ENCODE measurements around the gene BNIP5.

The BNIP5 gene

DNA sequence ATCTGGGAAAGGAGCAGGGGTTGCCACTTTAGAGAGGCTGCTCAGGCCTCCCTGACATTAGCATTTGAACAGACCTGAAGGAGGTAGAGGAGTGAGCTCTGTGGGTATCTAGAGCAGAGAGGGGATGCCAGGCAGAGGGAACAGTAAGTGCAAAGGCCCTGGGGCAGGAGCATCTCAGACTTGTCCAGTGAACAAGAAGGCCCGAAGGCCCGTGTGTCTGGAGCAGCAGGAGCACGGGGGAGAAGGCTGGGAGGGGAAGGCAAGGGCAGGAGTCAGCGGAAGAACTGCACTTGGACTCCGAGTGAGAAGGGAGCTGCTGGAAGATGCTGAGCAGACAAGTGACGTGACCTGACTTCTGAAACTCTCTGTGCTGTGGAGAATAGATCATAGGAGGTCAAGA is 35.4 kb upstream of the BNIP5 start:
- H3K36me3 ChIP-seq (ENCODE audit: low read depth), result no peaks in the 10 kb centered on the region
- no peak for ATAC-seq (ENCODE audit: low read depth)
- DNase-seq (ENCODE audit: low spot score), result no peak
- TF ChIP-seq, protein P1, sequence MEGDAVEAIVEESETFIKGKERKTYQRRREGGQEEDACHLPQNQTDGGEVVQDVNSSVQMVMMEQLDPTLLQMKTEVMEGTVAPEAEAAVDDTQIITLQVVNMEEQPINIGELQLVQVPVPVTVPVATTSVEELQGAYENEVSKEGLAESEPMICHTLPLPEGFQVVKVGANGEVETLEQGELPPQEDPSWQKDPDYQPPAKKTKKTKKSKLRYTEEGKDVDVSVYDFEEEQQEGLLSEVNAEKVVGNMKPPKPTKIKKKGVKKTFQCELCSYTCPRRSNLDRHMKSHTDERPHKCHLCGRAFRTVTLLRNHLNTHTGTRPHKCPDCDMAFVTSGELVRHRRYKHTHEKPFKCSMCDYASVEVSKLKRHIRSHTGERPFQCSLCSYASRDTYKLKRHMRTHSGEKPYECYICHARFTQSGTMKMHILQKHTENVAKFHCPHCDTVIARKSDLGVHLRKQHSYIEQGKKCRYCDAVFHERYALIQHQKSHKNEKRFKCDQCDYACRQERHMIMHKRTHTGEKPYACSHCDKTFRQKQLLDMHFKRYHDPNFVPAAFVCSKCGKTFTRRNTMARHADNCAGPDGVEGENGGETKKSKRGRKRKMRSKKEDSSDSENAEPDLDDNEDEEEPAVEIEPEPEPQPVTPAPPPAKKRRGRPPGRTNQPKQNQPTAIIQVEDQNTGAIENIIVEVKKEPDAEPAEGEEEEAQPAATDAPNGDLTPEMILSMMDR (IDR thresholded peaks at IDR 0.05; ENCODE audit: poor library complexity, severe bottlenecking), result no peak
- no peaks in the 10 kb centered on the region for H3K27me3 ChIP-seq (ENCODE audit: insufficient read depth, poor library complexity, severe bottlenecking)
- H3K4me3 ChIP-seq (ENCODE audit: severe bottlenecking), result no peak overlapping the region
- no peak overlapping the region for H3K27ac ChIP-seq (ENCODE audit: poor library complexity, severe bottlenecking)
- no peaks in the 10 kb centered on the region for H3K9me3 ChIP-seq (ENCODE audit: severe bottlenecking)
- H3K4me1 ChIP-seq (ENCODE audit: insufficient read depth, poor library complexity, severe bottlenecking), result no peaks in the 10 kb centered on the region

DNA sequence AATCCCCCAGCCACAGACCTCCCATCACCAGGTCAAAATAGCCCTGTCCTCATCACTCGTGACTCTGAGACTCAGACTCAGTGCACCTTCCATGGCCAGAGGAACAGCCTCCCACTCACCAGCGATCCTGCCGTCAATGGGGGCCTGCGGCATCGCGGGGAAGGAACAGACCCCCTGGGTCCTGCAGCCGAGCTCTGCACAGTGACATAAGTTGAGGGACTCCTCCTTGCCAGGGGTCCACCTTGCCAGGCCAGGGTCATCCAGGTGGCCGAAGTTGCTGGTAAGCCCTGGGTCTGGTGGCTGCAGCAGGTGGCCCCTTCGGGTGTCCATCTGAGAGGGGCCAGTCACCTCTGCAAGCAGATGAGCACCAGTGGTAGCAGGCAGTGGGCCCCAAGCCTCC is 34.5 kb upstream of the BNIP5 start:
- TF ChIP-seq, protein P1 (IDR thresholded peaks at IDR 0.05; ENCODE audit: poor library complexity, severe bottlenecking), result no peak
- Histone ChIP-seq H3K27me3 (ENCODE audit: insufficient read depth, poor library complexity, severe bottlenecking) (no peaks in the 10 kb centered on the region), H3K9me3 (ENCODE audit: severe bottlenecking) (no peaks in the 10 kb centered on the region), H3K36me3 (ENCODE audit: low read depth) (no peaks in the 10 kb centered on the region), H3K4me1 (ENCODE audit: insufficient read depth, poor library complexity, severe bottlenecking) (no peaks in the 10 kb centered on the region), H3K27ac (ENCODE audit: poor library complexity, severe bottlenecking) (no peak overlapping the region), H3K4me3 (ENCODE audit: severe bottlenecking) (no peak overlapping the region)
- no peak for ATAC-seq (ENCODE audit: low read depth)
- no peak for DNase-seq (ENCODE audit: low spot score)

DNA sequence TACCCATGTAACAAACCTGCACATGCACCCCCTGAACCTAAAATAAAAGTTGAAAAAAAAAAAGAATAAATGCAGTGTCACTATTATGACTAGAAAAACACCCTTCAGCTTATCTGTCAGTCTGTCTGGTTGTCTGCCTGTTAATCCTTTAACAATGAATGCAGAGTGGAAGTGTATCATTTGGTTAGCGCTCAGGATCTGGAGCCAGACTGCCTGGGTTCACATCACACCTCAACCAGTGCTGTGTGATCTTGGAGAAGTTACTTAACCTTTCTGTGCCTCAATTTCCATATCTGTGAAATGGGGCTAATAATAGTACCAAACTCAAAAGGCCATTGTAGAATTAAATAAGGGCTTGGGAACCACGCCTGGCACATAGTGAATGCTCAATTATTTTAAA is 34.0 kb upstream of the BNIP5 start:
- Histone ChIP-seq H3K27ac (ENCODE audit: poor library complexity, severe bottlenecking) (no peak overlapping the region), H3K4me3 (ENCODE audit: severe bottlenecking) (no peak overlapping the region), H3K36me3 (ENCODE audit: low read depth) (no peaks in the 10 kb centered on the region), H3K4me1 (ENCODE audit: insufficient read depth, poor library complexity, severe bottlenecking) (no peaks in the 10 kb centered on the region), H3K27me3 (ENCODE audit: insufficient read depth, poor library complexity, severe bottlenecking) (no peaks in the 10 kb centered on the region), H3K9me3 (ENCODE audit: severe bottlenecking) (no peaks in the 10 kb centered on the region)
- TF ChIP-seq, protein P1 (IDR thresholded peaks at IDR 0.05; ENCODE audit: poor library complexity, severe bottlenecking), result no peak
- DNase-seq (ENCODE audit: low spot score) (no peak), ATAC-seq (ENCODE audit: low read depth) (no peak)

DNA sequence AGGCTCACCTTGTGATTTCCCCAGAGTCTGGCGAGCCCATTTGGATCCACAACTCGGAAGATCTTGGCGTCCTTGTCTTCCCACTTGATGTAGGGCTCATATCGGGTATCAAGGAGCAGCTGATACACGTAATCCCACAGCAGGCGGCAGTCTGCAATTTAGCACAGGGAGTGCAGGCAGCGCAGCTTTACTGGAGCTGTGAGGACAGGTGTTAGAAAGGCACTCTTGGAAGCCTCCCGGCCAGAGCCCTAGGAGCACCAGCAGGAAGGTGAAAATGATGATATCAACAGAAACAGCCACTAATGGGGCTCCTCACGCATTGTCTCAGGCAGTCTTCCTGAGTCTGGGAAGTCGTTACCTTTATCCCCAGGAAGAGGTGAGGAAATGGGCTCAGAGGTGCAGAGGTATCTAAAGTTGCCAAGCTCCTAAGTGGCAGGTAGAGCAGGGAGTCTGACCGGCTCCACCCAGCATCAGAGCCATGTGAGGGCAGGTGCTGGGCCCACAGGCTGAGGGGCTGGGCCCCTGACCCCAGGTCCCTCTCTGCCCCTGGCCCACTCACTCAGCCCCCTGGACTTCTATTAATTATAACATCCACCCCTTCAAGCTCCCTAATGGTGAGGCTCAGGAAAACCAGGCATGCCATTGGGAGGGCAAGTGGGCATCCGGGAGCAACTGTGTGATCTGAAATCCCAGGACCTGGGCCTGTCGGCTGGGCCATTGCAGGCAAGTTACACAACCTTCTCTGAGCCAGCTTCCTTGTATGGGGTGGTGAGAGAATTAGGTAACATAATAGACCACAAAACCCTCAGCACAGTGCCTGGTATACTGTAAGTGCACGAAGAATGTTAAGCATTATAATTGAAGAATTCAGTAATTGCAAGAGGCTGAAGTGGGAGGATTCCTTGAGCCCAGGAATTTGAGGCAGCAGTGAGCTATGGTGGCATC is 32.5 kb upstream of the BNIP5 start:
- no peak overlapping the region for H3K4me3 ChIP-seq (ENCODE audit: severe bottlenecking)
- peak; percentile 60; the same call in 1 of the 3 replicates for ATAC-seq (ENCODE audit: low read depth)
- TF ChIP-seq, protein P1 (IDR thresholded peaks at IDR 0.05; ENCODE audit: poor library complexity, severe bottlenecking), result no peak
- H3K27ac ChIP-seq (ENCODE audit: poor library complexity, severe bottlenecking), result no peak overlapping the region
- no peak for DNase-seq (ENCODE audit: low spot score)
- no peaks in the 10 kb centered on the region for H3K9me3 ChIP-seq (ENCODE audit: severe bottlenecking)
- H3K27me3 ChIP-seq (ENCODE audit: insufficient read depth, poor library complexity, severe bottlenecking), result no peaks in the 10 kb centered on the region
- no peaks in the 10 kb centered on the region for H3K36me3 ChIP-seq (ENCODE audit: low read depth)
- no peaks in the 10 kb centered on the region for H3K4me1 ChIP-seq (ENCODE audit: insufficient read depth, poor library complexity, severe bottlenecking)

DNA sequence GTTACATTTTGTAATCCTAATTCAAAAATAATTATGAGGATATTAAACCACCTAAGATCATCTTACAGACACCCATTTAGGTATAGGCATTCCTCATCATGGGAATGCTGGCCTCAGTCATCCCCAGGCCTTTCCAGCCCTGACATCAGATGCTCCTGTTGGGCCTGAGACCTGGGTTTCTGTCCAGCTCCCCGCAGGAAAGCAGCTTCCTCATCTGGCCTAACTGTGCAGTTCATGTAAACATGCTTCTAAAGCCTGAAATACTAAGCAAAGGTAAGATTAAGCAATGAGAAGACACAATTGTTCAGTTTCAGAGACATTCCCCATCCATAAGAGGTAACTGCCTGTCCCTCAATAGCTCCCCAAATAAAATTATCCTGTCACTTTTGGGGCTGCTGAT is 31.7 kb upstream of the BNIP5 start:
- H3K9me3 ChIP-seq (ENCODE audit: severe bottlenecking), result no peaks in the 10 kb centered on the region
- no peak overlapping the region for H3K27ac ChIP-seq (ENCODE audit: poor library complexity, severe bottlenecking)
- H3K27me3 ChIP-seq (ENCODE audit: insufficient read depth, poor library complexity, severe bottlenecking), result no peaks in the 10 kb centered on the region
- no peaks in the 10 kb centered on the region for H3K36me3 ChIP-seq (ENCODE audit: low read depth)
- DNase-seq (ENCODE audit: low spot score) (no peak), ATAC-seq (ENCODE audit: low read depth) (no peak)
- TF ChIP-seq, protein P1 (IDR thresholded peaks at IDR 0.05; ENCODE audit: poor library complexity, severe bottlenecking), result no peak
- no peak overlapping the region for H3K4me3 ChIP-seq (ENCODE audit: severe bottlenecking)
- no peaks in the 10 kb centered on the region for H3K4me1 ChIP-seq (ENCODE audit: insufficient read depth, poor library complexity, severe bottlenecking)

Measured in RWPE2 (cell line).